Posterior cingulate gyrus (tissue), 11 donors: Measurements from ENCODE around the gene OPA3.
"Not testable (repeated sequence)": the region's sequence is repeated elsewhere in the genome, so short reads cannot be mapped to it uniquely, and the experiment has no call there.

Experiments used
- DNase-seq, 10 donors: peaks; one replicate each; pipeline versions ENCODE4 v3.0.0 to v3.0.0-alpha.2; 2020 to 2021; ENCODE audit warnings: mixed read lengths in 3 of 10
- intact Hi-C: fragments of 100-400 bp; cut with DNase I; formaldehyde crosslinking; loops from one replicate; pipeline ENCODE4 v1.15.1; 2023

The OPA3 gene

GRCh38 chr19:45584332-45585157 is at the start of gene OPA3:
Gene OPA3 (minus strand): TSS chr19:45584802. CDS start chr19:45584764, 38 bp downstream.
- DNase-seq = peak; percentile 98 to 100 (median 100)
- intact Hi-C loops = no loop called here

DNA sequence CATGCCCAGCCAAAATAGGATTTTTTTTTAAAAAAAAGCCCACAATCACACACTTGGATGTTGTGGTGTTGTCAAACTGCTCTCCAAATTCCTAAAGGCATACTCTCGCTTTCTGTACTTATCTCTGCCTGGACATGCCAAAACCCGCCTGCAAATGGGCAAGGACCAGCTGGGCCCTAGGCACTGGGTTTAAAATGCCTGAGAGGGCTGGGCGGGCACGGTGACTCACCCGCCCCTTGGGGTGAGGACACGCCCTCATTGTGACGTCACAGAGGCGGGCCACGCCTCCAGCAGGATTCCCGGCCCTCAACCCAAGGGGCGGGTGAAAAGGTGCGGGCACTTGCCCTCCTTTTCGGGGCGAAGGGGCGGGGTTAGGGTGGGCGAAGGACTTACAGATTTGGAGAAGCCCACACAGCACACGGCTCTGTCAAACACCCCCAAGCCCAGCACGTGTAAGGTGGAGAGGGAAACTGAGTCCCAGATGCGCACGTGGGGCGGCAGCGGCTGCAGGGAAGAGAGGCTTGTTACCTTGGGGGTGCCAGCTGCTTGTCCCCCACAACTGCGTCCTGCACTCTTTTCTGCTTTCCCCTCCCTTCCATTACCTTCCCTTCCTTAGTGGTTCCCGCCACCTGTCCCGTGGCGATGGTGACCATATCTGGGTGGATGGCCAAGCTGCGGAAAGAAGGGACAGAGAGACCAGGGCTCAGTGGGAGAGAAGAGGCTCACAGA is 48.0 kb upstream of the OPA3 start:
- peak in 6 of 10 donors; percentile 29 to 92 (median 50) for DNase-seq
- intact Hi-C loops = no loop called here

DNA sequence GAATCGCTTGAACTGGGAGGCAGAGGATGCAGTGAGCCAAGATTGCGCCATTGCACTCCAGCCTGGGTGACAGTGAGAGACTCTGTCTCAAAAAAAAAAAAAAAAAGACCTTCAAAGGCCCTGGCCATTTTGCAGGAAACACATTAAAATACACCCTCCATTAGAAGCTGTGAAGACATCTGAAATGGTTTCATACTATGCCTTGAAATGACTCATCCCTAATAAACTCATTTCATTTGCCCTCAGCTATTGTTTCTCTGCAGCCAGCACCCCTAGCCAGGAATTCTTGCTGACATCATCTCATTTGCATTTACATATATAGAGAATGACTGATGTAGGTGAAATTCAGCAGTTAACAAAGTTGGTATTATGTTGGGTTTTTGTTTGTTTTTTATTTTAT is 45.9 kb upstream of the OPA3 start:
- intact Hi-C loops = no loop called here
- no peak for DNase-seq

DNA sequence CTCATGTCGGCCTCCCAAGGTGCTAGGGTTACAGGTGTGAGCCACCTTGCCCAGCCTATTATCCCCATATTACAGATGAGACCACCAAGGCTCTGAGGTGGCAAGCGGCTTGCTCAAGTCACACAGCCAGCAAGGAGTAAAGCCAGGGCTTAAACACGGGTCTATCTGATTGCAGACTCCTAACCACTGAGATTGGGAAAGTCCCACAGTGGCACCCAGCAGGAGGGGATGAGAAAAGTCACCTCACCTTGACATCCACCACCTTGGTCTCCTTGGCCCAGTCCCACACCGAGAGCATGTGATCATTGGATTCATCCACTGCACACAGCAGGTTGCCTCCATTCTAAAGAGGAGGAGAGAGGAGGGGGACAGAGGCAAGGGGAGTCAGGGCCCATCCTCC is 45.1 kb upstream of the OPA3 start:
- intact Hi-C loops = no loop called here
- no peak for DNase-seq

DNA sequence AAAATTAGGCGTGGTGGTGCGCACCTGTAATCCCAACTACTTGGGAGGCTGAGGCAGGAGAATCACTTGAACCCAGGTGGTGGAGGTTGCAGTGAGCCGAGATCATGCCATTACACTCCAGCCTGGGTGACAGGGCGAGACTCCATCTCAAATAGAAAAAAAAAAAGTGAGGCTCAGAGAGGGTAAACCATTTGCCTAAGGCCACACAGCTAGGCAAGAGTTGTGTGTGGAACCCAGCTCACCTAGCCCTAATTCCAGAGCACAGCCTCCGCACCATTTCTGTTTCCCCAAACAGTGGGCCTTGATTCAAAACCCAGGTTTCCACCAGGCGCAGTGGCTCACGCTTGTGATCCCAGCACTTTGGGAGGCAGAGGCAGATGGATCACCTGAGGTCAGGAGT is 43.6 kb upstream of the OPA3 start:
- intact Hi-C loops, DNase-seq: not testable (repeated sequence)

GRCh38 chr19:45623984-45624383 is 39.4 kb upstream of the OPA3 start:
- DNase-seq = no peak
- intact Hi-C loops = no loop called here

DNA sequence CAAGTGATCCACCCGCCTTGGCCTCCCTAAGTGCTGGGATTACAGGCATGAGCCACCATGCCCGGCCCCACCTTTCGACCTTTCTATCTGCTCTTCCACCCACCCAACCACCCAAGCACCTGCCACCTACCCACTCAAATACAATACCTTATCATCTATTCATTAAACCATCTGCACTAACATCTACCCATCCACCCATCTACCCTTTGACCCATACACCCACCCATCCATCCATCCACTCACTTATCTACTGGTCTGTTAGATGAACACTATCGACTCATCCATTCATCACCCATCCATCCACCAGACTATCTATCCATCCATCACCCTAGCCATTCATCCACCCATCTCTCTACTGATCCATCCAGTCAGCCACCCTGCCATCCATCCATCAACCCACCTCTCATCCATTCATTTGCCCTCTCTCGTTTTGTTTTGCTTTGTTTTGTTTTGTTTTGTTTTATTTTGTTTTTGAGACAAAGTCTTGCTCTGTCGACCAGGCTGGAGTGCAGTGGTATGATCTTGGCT is 37.4 kb upstream of the OPA3 start:
- DNase-seq = no peak
- intact Hi-C loops = no loop called here

GRCh38 chr19:45621389-45621788 is 36.8 kb upstream of the OPA3 start:
- no peak for DNase-seq

GRCh38 chr19:45616704-45617017 is 32.1 kb upstream of the OPA3 start:
- no peak for DNase-seq
- intact Hi-C loops = no loop called here

More at GRCh38 chr19:45621389-45621788, 36.8 kb upstream of the OPA3 start:
- intact Hi-C loops = no loop called here

GRCh38 chr19:45615795-45616703 is 31.4 kb upstream of the OPA3 start:
- DNase-seq = peak in 4 of 10 donors; percentile 21 to 86 (median 62)
- intact Hi-C loops = no loop called here

DNA sequence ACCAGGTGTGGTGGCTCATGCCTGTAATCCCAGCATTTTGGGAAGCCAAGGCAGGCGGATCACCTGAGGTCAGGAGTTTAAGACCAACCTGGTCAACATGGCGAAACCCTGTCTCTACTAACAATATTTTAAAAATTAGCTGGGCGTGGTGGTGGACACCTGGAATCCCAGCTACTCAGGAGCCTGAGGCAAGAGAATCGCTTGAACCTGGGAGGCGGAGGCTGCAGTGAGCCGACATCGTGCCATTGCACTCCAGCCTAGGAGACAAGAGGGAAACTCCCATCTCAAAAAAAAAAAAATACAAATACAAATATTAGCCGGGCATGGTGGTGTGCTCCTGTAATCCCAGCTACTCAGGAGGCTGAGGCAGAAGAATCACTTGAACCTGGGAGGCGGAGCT is 30.5 kb upstream of the OPA3 start:
- intact Hi-C loops, DNase-seq: not testable (repeated sequence)

DNA sequence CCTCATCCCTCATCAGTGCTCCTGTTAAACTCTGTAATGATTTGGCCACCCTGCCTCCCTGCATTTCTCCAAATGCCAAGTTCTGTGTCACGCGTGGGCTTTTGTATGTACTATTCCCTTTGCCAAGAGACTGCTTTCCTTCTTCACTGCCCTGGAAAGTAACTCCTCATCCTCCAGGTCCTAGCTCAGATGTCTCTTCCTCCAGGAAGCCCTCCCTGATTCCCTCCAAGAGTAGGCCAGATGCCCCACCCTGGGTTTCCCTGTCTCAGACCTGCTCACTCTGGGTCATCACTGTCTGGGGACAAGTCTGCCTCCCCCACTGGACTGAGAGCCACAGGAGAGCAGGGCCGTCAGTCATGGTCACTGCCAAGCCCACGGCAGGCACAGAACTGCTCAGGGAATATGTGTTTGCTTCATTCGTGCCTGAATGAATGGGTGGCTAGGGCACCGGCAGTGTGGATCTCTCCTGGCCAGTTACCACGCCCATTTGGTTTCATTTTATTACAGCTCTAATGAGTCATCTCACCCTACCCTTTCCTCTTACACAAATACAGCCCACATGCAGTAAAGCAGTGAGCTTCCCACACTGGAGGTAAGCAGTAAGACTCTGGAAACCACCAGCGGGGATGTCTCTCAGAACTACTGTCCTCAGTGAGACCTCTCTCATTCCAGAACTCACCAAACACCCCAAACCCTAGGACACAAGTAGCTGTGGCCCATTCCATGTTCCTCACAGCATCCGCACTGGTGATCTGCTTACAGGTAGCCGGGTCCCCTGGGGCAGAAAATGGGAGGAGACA is 29.5 kb upstream of the OPA3 start:
- no peak for DNase-seq
- intact Hi-C loops = no loop called here

DNA sequence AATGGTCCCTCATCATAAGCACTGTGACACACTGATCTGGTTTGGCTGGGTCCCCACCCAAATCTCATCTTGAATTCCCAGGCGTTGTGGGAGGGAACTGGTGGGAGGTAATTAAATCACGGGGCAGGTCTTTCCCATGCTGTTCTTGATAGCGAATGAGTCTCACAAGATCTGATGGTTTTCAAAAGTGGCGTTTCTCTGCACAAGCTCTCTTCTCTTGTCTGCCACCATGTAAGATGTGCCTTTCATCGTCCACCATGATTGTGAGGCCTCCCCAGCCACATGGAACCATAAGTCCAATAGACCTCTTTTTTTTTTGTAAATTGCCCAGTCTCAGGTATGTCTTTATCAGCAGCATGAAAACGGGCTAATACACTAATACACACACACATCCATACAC is 24.3 kb upstream of the OPA3 start:
- intact Hi-C loops = loop anchor here (10.0 kb wide), 1 partner anchor 76 kb away; no protein-coding TSS in a partner anchor
- DNase-seq = no peak

GRCh38 chr19:45607071-45608029 is 22.7 kb upstream of the OPA3 start:
- DNase-seq = peak; percentile 20 to 91 (median 64)
- intact Hi-C loops = loop anchor here (1.0 to 10.0 kb wide), 2 partner anchors 36 to 77 kb away; no protein-coding TSS in a partner anchor

DNA sequence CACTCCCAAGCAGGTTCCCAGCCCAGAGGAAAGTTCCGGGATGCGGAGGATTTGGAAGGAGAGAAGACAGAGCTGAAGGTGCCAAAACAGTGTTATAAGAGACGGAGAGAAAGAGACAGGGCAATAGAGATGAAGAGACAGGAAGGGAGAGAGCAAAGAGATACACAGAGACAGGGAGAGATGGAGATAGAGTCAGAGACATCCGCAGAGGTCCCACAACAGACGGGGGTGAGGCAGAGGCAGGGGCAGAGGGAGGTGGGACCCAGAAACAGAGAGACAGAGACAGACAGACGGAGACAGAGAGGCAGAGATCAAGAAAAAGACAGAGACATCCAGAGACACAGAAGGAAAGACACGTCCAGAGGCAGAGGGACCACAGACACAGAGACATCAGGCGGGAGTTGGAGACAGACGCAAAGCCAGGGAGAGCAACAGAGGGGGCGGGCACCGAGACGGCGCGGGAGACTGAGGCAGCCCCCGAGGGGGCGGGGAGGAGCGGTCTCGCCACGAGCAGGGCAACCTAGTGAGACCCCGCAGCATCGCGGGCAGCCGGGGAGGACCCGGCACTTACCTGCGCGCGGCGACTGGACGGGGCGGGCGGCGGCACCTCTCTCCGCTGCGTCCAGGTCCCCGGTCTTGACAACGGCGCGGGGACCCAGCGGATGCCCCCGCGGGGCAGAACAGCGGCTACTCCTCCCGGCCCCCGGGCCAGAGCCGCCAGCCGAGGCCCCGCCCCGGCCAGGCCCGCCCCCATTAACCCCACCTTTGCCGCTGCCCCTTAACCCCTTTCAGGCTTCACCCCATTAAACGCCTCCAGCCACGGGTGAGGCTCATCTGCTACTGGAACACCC is 17.1 kb upstream of the OPA3 start, which contains the start of gene GPR4:
TSS of gene GPR4 (minus strand) at position 689 of the 851 bp plus-strand sequence. CDS start 10,346 bp downstream, outside the sequence.
- DNase-seq = no peak
- intact Hi-C loops = loop anchor here (10.0 kb wide), 1 partner anchor 83 kb away; no protein-coding TSS in a partner anchor

- no peak for DNase-seq
- intact Hi-C loops = loop anchor here (10.0 kb wide), 1 partner anchor 84 kb away; no protein-coding TSS in a partner anchor
Measured at GRCh38 chr19:45601115-45601514, 16.5 kb upstream of the OPA3 start.

DNA sequence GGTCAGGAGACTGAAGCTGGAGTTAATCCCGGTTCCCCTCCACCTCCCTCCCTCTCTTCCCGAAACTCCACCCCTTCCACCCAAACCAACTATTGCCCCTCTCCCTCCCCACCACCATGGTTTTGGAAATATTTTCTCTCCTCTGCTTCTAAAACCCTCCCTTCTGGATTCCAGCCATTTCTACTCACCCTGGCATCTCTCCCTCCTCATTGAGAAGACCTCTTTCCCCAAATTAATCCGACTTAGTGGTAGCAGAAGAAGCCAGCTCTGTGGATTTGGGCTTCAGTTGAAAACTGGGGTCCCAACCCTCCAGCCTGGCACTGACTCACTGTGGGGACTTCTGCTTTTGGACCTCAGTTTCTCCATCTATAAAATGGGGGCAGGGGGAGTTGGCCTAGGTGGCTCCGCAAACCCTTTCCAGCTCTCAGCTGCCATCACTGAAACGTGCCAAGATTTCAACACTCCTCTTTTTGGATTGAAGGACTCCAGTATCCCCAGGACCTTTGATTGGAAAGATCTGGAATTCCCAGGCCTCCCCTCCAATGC is 15.8 kb upstream of the OPA3 start:
- DNase-seq = no peak
- intact Hi-C loops = loop anchor here (10.0 kb wide), 1 partner anchor 84 kb away; no protein-coding TSS in a partner anchor
